Ammon's horn (tissue), 1 donor: ENCODE measurements around the gene SMCR8.
"Not testable (repeated sequence)": the region's sequence is repeated elsewhere in the genome, so short reads cannot be mapped to it uniquely, and the experiment has no call there.

Source experiments
- DNase-seq: peaks from one replicate; pipeline ENCODE4 v3.0.0-alpha.2; 2016; ENCODE audit warnings: low spot score

Gene SMCR8, protein sequence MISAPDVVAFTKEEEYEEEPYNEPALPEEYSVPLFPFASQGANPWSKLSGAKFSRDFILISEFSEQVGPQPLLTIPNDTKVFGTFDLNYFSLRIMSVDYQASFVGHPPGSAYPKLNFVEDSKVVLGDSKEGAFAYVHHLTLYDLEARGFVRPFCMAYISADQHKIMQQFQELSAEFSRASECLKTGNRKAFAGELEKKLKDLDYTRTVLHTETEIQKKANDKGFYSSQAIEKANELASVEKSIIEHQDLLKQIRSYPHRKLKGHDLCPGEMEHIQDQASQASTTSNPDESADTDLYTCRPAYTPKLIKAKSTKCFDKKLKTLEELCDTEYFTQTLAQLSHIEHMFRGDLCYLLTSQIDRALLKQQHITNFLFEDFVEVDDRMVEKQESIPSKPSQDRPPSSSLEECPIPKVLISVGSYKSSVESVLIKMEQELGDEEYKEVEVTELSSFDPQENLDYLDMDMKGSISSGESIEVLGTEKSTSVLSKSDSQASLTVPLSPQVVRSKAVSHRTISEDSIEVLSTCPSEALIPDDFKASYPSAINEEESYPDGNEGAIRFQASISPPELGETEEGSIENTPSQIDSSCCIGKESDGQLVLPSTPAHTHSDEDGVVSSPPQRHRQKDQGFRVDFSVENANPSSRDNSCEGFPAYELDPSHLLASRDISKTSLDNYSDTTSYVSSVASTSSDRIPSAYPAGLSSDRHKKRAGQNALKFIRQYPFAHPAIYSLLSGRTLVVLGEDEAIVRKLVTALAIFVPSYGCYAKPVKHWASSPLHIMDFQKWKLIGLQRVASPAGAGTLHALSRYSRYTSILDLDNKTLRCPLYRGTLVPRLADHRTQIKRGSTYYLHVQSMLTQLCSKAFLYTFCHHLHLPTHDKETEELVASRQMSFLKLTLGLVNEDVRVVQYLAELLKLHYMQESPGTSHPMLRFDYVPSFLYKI

DNA sequence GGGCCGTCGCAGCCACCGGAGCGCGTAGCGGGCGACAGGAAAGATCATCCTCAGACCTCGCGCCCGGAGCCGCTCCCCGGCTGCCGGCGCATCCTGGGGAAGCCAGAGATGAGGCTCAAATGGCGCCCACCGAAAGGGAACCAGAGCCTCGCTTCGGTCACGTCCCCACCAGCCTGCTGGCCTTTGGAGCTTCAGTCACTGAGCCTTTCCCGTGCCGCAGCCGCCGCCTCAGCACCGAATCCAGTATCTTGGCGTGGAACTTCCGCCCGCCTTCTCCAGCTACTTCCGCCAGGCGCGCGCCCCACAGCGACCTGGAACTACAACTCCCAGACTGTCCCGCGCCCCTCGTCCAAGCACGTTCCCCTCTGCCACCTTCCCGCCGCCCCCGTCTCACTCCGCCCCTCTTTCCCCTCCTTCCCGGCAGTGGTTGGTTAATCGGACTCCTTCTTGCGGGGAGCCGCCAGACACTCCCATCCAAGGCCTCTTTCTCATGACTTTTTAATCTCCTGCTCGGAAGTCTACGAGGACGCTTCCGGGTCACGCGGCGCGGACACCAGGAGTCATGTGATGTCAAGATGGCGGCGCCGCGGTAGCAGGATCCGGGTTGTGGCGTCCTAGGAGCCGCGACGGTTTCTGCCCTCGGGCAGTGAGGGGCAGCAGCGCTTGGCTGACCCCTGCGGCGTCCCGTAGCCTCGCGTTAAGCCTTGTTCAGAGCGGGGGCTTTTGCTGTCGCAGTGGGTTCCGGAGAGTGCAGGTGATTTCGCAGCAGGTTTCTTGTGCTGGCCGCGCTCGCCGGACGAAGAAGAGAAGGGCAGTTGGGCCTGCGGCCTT is at the start of gene SMCR8, which contains the start of gene TOP3A:
Gene SMCR8, plus strand, starts transcription at position 563 of the 831 bp plus-strand sequence. CDS start 497 bp downstream, outside the sequence.
Gene TOP3A, minus strand, starts transcription at position 264 of the 831 bp plus-strand sequence. Its CDS starts 216 bp downstream, at position 48.
- peak; percentile 99 for DNase-seq

DNA sequence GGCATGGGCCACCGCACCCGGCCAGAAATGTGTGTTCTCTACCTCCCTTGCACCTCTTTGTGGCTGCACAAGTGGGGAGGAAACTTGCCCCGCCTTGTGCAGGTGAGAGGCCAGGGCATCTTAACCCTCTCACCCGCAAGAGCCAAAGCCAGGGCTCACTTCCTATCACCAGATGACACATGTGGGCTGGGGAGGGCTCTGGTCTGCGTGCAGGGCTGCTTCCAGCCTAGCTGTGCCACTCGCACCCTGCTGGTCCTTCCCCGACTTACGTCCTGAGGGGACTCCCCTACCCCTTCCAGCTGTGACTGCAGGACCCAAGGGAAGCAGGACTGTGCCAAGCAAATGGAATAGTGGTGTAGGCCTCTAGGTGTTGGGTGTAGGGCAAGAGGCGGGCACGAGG is 47.7 kb upstream of the SMCR8 start:
- DNase-seq, result no peak

DNA sequence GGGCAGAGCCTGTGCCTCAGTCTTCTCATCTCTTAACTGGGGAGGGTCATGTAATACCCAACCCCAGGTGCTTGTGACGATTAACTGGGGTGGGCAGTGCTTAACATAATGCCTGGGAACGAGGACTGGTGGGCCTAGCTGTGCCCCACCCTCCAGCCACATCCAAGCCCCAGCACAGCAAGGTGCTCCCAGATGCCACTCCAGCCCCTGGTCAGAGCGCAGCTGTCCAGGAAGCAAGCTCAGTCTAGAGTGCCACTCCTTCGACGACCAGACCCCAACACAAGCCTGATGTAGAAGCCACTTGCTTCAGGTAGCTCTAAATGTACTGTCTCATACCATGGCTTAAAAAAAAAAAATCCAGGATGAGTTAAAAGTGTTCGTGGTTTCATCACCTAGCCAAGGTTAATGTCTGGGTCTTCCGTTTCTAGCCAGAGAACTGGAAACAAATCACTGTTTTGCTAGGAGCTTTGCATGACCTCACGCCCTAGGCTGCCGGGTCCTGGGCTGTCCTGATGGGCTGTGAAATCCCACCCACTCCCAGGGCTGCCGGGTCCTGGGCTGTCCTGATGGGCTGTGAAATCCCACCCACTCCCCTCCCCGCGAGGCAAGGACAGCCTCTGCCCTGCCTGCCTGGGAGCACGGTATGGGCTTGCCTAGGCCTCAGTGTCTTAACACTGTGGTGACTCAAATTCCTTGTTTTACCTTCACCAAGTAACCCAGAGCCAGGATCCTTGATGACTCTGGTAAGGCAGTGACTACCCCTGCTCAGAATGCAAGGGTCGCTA is 47.0 kb upstream of the SMCR8 start:
- DNase-seq, result no peak

DNA sequence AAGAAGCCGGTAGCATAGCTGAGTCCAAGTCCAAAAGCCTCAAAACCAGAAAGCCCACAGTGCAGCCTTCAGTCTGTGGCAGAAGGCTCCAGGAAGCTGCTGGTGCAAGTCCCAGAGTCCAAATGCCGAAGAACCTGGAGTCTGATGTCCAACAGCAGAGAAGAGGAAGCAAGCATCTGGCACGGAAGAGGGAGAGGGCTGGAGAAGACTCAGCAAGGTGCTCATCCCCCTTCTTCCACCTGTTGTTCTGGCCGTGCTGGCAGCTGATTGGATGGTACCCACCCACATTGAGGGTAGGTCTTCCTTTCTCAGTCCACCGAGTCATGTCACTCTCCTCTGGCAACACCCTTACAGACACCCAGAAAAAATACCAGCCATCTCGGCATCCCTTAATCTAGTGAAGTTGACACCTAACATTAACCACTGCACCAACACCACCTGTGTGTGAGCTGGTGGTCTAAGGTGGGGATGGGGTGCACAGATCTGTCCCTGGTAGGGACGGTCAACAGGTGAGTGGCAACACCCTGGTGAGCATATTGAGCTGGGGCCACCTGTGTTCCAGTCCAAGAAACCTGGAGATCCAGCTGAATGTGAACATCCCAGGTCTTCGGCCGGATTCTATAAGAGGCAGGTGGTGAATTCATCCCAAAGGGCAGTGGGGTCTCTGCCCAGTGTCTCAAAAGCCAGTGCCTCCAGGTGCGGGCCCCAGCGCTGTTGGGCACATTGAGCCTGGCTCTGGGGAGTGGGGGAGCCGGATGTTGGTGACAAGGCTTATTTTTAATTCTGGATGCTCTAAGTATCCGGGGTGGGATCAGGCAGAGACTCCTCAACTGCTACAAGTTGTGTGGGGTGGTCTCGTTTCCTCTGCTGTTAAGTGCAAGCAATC is 44.8 kb upstream of the SMCR8 start:
- no peak for DNase-seq

DNA sequence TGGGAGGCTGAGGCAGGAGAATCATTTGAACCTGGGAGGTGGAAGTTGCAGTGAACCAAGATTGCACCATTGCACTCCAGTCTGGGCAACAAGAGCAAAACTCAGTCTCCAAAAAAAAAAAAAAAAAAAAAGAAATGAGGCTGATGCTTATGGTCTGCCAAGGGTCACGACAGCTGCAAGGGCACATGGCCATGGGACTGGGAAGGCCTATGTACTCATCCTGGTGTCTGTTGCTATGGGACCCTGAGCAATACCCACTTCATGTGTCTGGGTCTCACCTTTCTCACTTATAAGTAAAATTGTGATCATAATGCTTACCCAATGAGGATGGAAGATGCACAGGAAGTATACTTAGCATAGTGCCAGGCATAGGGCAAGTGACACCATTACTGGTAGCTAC is 38.0 kb upstream of the SMCR8 start:
- DNase-seq, result no peak

DNA sequence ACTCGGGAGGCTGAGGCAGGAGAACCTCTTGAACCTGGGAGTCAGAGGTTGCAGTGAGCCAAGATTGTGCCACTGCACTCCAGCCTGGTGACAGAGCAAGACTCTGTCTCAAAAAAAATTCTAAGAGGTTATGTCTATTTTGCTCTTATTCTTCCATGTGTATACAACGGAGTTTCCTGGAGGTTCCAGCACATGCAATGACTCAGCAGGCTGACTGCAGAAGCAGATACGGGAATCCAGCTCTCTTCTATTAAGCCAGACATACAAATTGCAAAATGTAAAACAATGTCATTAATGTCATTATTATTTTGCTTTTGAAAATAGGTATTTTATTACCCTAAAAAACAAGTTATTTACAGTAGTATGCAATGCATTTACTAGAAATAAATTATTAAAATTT is 36.2 kb upstream of the SMCR8 start:
- DNase-seq, result no peak

DNA sequence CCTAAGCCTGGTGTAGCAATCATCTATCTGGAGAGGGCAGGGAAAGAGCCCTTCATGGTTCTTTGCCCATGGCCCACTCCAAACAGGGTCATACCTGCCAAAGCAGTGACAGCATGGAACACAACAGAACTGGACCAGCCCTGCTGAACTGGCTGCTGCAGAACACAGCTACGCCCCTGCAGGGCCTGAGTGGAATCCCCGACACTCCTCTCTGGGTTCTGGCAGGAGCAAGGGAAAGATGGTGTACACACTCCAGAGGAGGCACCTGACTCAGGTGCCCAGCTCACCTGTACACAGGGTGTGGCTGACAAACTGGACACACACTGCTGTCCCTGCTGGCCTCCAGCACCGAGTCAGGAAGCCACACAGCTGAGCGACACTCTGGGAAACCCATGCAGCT is 34.8 kb upstream of the SMCR8 start:
- DNase-seq, result no peak

DNA sequence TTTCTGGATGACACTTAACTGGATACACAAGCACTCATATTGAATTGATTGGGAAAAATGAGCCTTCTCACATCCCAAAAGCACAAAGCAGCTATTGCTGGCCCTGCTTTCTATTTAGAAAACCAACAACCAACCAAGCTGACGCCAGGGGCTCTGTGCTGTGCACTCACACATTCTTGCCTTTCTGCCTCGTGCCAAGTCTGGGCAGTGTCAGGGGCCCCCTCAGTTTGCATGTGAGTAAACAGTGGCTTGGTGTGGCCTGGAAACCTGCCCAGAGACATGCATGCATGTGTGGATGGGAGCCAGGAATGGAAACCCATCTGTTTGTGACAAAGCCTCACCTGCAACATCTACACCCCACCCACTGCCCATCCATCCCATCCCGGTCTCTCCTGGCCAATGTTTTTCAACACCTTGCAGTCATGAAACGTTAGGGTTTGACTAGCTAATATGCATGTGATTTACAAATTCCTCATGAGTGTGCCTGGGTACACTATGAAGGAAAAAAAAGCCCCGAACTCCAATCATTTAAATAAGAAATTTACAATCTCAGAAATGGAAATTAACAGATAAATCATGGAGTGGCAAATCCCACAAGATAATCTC is 34.2 kb upstream of the SMCR8 start:
- DNase-seq, result no peak

DNA sequence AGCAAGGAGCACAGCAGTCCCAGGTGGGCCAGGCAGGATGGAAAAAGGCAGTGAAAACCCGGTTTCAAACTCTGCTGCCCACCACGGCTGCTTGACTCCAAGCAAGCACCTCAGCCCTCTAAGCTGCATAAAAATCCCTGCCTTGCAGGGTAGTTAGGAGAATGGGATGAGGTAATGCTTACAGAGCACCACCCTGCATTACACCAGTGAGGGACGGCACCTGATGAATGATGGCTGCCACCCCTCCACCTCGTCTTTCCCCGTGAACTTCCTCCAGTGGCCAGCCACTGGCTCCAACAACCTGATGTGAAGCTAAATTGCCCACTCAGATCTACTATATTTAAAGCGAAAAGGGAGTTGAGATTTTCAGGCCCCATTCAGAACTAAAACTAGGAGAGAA is 33.3 kb upstream of the SMCR8 start:
- no peak for DNase-seq

DNA sequence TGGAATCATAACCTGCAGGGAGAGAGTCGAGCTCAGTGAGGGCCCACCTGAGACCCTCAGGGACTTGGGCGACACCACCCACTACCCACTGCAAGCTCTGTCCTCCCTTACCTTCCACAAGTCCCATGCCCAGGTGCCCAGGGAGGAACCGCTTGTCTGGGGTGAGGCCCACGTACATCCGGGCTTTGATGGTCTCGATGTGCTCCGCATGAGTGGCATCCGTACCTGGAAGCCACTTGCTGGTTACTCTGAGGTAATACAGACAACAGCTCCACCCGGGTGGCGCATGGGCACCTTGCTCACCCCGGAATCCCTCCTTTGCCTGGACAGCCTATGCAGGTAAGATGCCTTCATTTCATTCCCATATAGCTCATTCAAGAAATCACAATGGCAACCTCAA is 29.8 kb upstream of the SMCR8 start:
- no peak for DNase-seq

DNA sequence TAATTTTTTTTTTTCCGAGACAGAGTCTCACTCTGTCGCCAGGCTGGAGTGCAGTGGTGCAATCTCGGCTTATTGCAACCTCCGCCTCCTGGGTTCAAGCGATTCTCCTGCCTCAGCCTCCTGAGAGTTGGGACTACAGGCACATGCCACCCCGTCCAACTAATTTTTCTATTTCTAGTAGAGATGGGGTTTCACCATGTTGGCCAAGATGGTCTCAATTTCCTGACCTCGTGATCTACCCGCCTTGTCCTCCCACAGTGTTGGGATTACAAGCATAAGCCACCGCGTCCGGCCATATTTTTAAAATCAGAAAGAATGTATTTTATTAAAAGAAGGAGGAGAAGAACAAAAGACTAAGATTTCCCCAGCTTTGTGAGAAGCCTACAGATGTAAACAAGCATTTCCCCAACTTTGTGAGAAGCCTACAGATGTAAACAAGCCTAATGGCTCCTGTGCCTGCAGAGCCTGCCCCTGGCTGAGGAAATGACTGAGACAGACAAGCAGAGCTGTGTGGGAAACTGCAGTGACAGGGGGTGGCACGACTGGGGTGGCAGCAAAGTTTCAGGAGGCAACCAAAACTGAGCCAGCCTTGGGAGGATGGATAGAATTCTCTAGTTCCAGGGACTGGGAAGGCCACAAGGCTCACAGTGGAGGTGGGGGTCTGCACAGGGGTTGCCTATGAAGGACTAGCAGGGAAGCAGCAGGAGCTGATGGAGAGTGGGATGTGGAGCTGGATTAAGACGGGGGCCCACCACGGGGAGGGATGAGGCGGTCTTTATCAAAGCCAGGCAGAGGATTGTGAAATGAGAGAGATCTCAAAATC is 23.2 kb upstream of the SMCR8 start:
- no peak for DNase-seq

DNA sequence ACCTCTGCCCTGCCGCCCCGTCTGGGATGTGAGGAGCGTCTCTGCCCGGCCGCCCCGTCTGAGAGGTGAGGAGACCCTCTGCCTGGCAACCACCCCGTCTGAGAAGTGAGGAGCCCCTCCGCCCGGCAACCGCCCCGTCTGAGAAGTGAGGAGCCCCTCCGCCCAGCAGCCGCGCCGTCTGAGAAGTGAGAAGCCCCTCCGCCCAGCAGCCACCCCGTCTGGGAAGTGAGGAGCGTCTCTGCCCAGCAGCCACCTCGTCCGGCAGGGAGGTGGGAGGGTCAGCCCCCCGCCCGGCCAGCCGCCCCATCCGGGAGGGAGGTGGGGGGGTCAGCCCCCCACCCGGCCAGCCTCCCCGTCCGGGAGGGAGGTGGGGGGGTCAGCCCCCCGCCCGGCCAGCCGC is 17.0 kb upstream of the SMCR8 start:
- not testable (repeated sequence) for DNase-seq

DNA sequence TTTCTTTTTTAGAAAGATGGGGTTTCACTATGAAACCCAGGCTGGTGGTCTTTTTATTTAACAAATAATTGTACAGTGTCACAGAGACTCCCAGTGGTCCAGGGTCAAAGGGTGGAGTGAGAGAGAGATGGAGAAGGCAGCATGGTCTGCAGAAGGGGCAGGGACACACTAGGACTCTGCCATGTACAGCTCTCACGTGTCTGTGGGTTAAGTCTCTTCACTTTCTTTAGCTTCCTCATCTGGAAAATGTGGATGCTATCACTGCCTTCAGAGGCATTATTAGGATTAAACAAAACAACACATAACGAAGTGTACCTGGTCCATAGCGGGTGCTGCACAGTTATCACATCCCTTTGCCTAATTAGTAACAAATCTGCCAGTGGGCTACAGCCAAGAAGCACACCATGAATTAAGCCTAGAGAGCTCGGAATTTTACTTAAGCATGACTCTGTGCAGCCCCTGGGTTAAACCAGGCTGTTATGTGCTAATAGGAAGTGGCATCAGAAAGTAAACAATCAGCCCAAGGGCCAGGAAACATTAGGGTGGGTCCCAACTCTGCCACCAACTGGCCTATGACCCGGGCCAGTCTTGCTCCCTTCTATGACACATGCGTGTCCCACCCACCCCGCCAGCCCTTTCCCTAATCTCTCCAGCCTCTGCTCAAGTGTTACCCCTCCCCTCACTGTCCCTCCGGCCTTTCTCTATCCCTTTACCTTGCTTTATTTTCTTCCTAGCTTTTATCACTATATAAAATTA is 14.2 kb upstream of the SMCR8 start:
- DNase-seq, result no peak

DNA sequence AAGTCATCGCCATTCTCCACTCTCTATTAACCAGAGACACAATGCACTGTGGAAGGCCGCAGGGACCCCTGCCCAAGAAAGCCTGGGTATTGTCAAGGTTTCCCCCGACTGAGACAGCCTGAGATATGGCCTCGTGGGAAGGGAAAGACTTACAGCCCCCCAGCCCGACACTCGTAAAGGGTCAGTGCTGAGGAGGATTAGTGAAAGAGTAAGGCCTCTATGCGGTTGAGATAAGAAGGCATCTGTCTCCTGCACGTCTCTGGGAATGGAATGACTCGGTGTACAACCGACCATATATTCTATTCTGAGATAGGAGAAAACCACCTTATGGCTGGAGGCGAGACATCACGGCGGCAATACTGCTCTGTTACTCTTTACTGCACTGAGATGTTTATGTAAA is 11.9 kb upstream of the SMCR8 start:
- not testable (repeated sequence) for DNase-seq

DNA sequence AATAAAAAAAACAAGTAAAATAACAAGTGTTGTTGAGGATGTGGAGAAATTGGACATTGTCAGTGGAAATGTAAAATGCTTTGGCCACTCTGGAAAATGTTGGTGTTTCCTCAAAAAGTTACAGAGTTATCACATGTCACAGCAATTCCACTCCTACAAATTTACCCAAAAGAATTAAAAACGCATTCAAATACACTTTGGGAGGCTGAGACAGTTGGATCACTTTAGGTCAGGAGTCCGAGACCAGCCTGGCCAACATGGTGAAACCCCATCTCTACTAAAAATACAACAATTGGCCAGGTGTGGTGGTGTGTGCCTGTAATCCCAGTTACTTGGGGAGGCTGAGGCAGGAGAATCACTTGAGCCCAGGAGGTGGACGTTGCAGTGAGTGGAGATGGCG is 5.9 kb upstream of the SMCR8 start:
- no peak for DNase-seq

DNA sequence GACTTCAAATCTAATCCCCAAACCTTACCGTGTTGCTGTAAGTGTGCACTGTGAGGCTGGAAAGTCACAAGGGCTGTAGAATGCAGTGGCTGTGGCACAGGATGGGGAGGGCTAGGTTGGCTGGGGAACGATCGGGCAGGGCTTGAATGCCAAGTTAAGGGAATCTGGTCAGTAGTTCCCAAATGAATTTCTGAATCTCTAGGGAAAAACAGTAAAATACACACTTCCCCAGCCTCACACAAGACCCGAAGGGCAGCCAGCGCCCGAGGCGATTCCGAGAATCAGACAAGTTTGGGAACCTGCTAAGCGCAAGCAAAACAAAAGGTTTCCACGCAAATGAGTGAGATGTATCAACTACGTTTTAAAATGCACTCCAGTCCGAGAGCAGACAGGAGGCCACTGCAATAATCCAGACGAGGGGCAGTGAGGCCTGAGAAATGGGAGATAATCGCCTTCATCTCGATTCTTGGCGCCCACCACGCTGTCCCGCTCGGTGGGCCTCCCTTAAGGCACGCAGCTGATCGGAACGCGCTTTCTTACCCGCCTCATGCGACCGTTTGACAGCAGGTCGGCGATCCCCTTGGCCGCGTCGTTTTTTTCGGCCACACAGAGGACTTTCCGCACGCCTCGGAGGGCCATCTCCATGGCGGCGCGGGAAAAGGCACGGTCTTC is 898 bp upstream of the SMCR8 start:
- DNase-seq, result no peak

DNA sequence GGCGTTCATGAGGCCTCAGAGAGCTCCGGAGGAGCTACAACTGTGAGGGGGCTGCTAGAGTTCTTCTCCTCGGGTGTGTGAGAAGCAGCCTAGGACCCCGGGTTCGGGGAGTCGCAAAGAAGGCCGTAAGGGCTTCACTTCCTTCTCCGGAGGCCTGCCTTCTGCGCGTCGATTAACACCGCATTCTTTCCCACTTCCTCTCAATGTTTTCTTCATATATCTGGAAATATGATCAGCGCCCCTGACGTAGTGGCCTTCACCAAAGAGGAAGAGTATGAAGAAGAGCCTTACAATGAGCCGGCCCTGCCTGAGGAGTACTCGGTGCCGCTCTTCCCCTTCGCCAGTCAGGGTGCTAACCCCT is 449 bp downstream of the SMCR8 start:
- DNase-seq, result no peak

DNA sequence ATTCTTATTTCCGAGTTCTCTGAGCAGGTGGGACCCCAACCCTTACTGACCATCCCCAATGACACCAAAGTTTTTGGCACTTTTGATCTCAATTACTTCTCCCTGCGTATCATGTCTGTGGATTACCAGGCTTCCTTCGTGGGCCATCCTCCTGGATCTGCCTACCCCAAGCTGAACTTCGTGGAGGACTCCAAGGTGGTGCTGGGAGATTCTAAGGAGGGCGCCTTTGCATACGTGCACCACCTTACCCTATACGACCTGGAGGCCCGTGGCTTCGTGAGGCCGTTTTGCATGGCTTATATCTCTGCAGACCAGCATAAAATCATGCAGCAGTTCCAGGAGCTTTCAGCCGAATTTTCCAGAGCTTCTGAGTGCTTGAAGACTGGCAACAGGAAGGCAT is 868 bp downstream of the SMCR8 start:
- no peak for DNase-seq
